ENCODE measurements around the gene TBC1D13. TPM values are rescaled to one million over a fixed set of nuclear protein-coding genes. Genes with fewer than 3 reads are reported as not detected.

Gene TBC1D13
- total and polyA plus RNA-seq, 2 of the 4 experiments (the other 2 are of a cell fraction): 9.1 to 26.4 TPM

DNA sequence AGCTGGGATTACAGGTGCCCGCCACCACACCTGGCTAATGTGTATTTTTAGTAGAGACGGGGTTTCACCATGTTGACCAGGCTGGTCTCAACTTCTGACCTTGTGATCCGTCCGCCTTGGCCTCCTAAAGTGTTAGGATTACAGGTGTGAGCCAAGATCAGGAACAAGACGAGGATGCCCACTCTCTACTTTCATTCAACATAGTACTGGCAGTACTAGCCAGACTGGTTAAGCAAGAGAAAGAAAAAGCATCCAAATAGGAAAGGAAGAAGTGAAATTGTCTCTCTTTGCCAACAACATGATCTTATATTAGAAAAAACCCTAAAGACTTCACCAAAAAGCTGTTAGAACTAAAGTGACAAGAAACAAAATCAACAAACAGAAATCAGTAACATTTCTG lies 23.8 kb downstream of the TBC1D13 start:
- Histone ChIP-seq H2AK5ac (ENCODE audit: low read depth, low read length) (no peak overlapping the region), H3K4me3 (ENCODE audit: insufficient read depth, low read depth, low read length) (no peak overlapping the region), H2BK5ac (ENCODE audit: low read depth, low read length, poor library complexity, severe bottlenecking) (no peak overlapping the region), H4K20me1 (ENCODE audit: insufficient read depth, low read length) (no peaks in the 10 kb centered on the region), H3K4me2 (ENCODE audit: low read depth, low read length) (no peak overlapping the region), H3K56ac (ENCODE audit: extremely low read depth, insufficient read depth, low read length) (no peak overlapping the region), H4K91ac (ENCODE audit: insufficient read depth, low read depth, low read length) (no peak overlapping the region), H4K5ac (ENCODE audit: low read depth, low read length) (no peak overlapping the region), H3K79me1 (ENCODE audit: low read depth in 1 of 2, low read length in 2 of 2) (no peaks in the 10 kb centered on the region), H3K14ac (replicated peaks; ENCODE audit: low read depth, low read length) (no peak overlapping the region), H2AFZ (replicated peaks; ENCODE audit: low read length, poor library complexity) (no peak overlapping the region), H3K23ac (ENCODE audit: low read depth, low read length) (no peak overlapping the region), H2BK120ac (ENCODE audit: low read depth, low read length) (no peak overlapping the region), H2AK9ac (replicated peaks; ENCODE audit: low read depth, low read length, poor library complexity) (no peak overlapping the region), H3K9ac (ENCODE audit: low read depth, low read length) (no peak overlapping the region), H2BK15ac (ENCODE audit: low read depth, low read length) (no peak overlapping the region), H3K4me1 (ENCODE audit: control insufficient read depth, insufficient read depth, low read length) (no peaks in the 10 kb centered on the region), H3K9me1 (ENCODE audit: insufficient read depth, low read length) (no peaks in the 10 kb centered on the region), H4K8ac (ENCODE audit: low read depth in 2 of 2, low read length in 2 of 2) (no peak overlapping the region), H3K27me3 (ENCODE audit: control insufficient read depth, insufficient read depth, low read length) (no peaks in the 10 kb centered on the region), H3K9me3 (ENCODE audit: control insufficient read depth, insufficient read depth, low read length) (no peaks in the 10 kb centered on the region), H3K18ac (ENCODE audit: low read depth, low read length) (no peak overlapping the region), H3K36me3 (ENCODE audit: control insufficient read depth, insufficient read depth, low read length) (peaks cover 21% of the 10 kb centered on the region), H2BK20ac (ENCODE audit: low read depth, low read length) (no peak overlapping the region), H3K27ac (ENCODE audit: insufficient read depth, low read length) (no peak overlapping the region), H3K4ac (ENCODE audit: low read depth, low read length) (no peak overlapping the region)
- no peak for DNase-seq
- dilution Hi-C loops (cut with HindIII; ENCODE audit: low sequenced_read_pairs, unreplicated experiment): no loop called here
- no CpG with 5 or more reads among the region's 5 CpGs for WGBS, 2 experiments (ENCODE audit: extremely low coverage in 2 of 2, insufficient read length in 1 of 2)
- ChIA-PET CTCF (no interaction called here), POLR2A (ENCODE audit: unreplicated experiment) (no interaction called here)
- in situ Hi-C loops (cut with MboI; ENCODE audit: low sequenced_read_pairs): no loop called here
- intact Hi-C loops (cut with micrococcal nuclease): no loop called here
- no TSS peak for BruUV-seq (replicated peaks)
- TF ChIP-seq CTCF (conservative IDR thresholded peaks at IDR 0.05; ENCODE audit: low read depth, low read length) (no peak), MXI1 (IDR thresholded peaks at IDR 0.05; ENCODE audit: borderline replicate concordance, low read depth, low read length) (no peak), MAZ (IDR thresholded peaks at IDR 0.05; ENCODE audit: borderline replicate concordance, low read depth, low read length) (no peak), NFE2L2 (IDR thresholded peaks at IDR 0.05; ENCODE audit: low read depth, low read length) (no peak), USF2 (IDR thresholded peaks at IDR 0.05; ENCODE audit: low read depth, low read length) (no peak), CHD1 (IDR thresholded peaks at IDR 0.05; ENCODE audit: low read depth, low read length) (no peak), POLR2A (IDR thresholded peaks at IDR 0.05; ENCODE audit: low read depth, low read length) (no peak), RAD21 (IDR thresholded peaks at IDR 0.05; ENCODE audit: low read length) (no peak)
- ATAC-seq (ENCODE audit: low read depth): no peak

Data from IMR-90 (cell line).